DMS114 treated with DMSO at 0.1 percent for 48 hours (cell line): ENCODE data around the gene MYO5B.

ENCODE experiments used
- DNase-seq: peaks from one replicate; lab custom pipeline; 2025; ENCODE audit not compliant: unreplicated experiment; lab: John Stamatoyannopoulos, UW

The MYO5B gene

GRCh38 chr18:50152900-50153299, 42.0 kb downstream of the MYO5B start:
- DNase-seq = no peak

GRCh38 chr18:50151926-50152325, 43.0 kb downstream of the MYO5B start:
- DNase-seq = no peak

- no peak for DNase-seq
These were observed 50.4 kb downstream of the MYO5B start for GRCh38 chr18:50144540-50144939.

GRCh38 chr18:50143886-50144285, 51.1 kb downstream of the MYO5B start:
- DNase-seq = no peak

- no peak for DNase-seq
These were observed 51.7 kb downstream of the MYO5B start for GRCh38 chr18:50143294-50143693.

- DNase-seq = no peak
These were observed 52.4 kb downstream of the MYO5B start for GRCh38 chr18:50142441-50143120.

- DNase-seq = no peak
These were observed 56.5 kb downstream of the MYO5B start for GRCh38 chr18:50138181-50139064.

GRCh38 chr18:50135903-50136302, 59.0 kb downstream of the MYO5B start:
- DNase-seq = no peak

GRCh38 chr18:50133526-50133925, 61.4 kb downstream of the MYO5B start:
- DNase-seq = no peak

- DNase-seq = no peak
These were observed 63.4 kb downstream of the MYO5B start for GRCh38 chr18:50131591-50131990.

GRCh38 chr18:50128506-50129271, 66.3 kb downstream of the MYO5B start:
- no peak for DNase-seq

GRCh38 chr18:50127516-50128210, 67.3 kb downstream of the MYO5B start:
- no peak for DNase-seq

GRCh38 chr18:50126471-50126870, 68.5 kb downstream of the MYO5B start:
- no peak for DNase-seq

GRCh38 chr18:50125456-50125855, 69.5 kb downstream of the MYO5B start:
- DNase-seq = no peak

- no peak for DNase-seq
These were observed 75.7 kb downstream of the MYO5B start for GRCh38 chr18:50119296-50119695.

GRCh38 chr18:50117863-50118262, 77.1 kb downstream of the MYO5B start:
- DNase-seq = no peak

GRCh38 chr18:50115095-50115494, 79.9 kb downstream of the MYO5B start:
- DNase-seq = no peak

- no peak for DNase-seq
These were observed 80.5 kb downstream of the MYO5B start for GRCh38 chr18:50114448-50114847.

- DNase-seq = no peak
These were observed 81.2 kb downstream of the MYO5B start for GRCh38 chr18:50113726-50114125.

- no peak for DNase-seq
These were observed 83.5 kb downstream of the MYO5B start for GRCh38 chr18:50111398-50111797.

GRCh38 chr18:50107468-50107977, 87.4 kb downstream of the MYO5B start:
- DNase-seq = no peak
